NCI-H2227 (cell line): ENCODE results near the gene UNC13B.
"Not testable (repeated sequence)": the region's sequence is repeated elsewhere in the genome, so short reads cannot be mapped to it uniquely, and the experiment has no call there.

Experiments
- DNase-seq: peaks from one replicate; lab custom pipeline; 2025; ENCODE audit not compliant: unreplicated experiment; lab: John Stamatoyannopoulos, UW

UNC13B gene

DNA sequence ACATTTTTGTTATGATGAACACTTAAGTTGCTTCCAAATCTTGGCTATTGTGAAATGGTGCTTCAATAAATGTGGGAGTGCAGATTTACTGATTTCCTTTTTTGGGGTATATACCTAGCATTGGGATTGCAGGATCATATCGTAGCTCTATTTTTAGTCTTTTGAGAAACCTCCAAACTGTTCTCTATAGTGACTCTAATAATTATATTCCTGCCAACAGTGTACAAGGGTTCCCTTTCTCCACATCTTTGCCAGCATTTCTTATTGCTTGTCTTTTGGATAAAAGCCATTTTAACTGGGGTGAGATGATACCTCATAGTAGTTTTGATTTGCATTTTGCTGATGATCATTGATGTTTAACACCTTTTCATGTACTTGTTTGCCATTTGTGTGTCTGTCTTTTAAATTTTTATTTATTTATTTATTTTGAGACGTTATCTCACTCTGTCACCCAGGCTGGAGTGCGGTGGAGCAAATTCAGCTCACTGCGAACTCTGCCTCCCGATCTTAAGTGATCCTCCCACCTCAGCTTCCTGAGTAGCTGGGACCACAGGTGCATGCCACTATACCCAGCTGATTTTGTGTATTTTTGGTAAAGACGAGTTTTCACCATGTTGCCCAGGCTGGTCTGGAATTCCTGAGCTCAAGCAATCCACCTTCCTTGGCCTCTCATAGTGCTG is 59.0 kb downstream of the UNC13B start:
- DNase-seq, result no peak

DNA sequence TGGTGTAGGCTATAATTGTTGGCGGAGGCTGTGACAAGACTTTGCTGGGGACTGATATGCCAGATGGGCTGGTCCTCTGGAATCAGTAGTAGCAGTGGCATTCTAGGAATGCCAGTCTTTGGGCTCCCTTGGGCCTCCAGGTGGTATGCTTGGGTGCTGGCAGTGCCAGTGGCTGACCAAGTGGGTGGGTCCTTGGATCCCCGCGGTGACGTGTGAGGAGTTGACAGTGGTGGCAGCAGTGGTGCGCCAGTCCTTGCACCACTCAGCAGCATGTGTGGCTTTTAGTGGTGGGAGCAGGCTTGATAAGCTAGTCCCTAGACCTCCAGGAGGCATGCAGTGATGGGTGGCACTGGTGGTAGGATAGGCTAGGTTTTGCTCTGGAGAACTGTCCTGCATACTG is 63.9 kb downstream of the UNC13B start:
- no peak for DNase-seq

DNA sequence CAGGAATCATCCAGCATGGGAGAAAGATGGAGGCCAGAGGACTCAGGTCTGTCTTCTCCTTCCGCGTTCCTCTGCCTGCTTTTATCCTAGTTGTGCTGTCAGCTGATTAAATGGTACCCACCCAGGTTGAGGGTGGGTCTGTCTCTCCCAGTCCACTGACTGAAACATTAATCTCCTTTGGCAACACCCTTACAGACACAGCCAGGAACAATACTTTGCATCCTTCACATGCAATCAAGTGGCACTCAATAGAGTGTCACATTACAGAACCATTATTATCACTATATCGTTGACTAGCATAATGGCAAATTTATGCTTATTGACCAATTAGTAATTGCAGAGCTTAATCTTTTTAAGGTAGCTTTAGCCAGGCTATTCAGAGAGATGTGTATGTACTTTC is 64.8 kb downstream of the UNC13B start:
- peak; percentile 4 for DNase-seq

DNA sequence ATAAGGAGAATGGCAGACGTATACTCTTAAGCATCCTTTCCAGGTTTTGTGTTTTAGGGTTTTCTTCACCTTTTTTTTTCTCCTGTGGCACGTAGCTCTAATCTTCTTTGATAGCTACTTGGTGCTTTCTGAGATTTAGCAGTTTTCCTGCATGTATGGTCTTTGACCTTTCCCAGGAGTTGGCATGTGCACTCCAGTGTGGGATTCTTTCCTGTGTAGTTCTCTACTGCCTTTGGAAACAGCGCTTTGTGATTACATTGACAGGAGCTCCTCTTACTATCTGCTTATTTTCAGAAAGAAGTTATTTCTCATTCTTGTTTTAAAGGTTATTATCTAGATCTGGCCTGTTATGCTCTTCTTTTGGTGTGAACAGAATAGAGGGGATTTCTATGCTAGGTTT is 65.5 kb downstream of the UNC13B start:
- DNase-seq, result no peak

DNA sequence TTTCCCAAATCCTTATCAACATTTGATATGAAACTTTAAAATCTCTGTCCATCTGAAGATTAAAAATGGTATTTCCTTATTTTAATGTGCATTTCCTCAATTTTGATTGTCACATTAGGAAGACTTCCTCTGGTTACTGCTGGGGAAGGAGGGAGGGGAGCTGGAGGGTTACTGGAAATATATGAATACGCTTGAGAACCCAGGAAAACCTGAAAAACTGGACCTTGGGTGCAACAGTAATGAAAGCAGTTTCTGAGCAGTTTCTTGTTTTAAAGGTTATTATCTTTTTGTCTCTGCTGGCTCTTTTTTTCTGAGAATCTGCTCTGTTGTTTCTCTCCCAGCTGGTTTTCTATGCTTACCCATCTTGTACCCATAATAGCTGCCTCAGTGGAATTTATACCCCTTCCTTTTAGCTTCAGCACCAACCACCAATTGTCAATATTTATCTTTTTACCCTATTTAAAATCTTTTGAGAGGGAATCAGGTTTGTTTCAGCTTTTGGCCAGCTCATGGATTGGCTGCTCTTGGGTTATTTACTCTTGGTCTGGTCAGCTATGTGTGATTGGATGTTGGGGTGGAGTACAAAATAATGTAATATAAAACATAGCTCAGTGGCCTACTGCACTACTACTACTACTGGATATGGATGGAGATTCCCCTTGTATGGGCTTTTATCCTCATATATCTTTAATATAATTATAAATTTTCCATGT is 67.4 kb downstream of the UNC13B start:
- DNase-seq, result no peak

DNA sequence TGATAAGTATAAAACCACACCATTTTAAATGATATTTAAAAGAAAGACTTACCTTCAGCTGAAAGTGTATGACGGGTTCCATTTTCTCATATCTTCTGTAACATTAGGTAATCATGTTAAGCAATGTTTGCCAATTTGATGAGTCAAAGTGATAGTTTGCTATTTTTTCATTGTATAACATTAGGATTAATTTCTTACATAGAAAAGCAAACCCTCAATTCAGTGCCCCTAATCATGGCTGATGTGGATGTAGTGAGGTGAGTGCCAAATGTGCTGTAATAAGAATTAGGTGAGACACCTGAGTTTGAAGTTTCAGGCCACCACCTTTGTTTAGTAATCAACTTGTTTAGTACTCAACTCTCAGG is 68.0 kb downstream of the UNC13B start:
- DNase-seq, result no peak

DNA sequence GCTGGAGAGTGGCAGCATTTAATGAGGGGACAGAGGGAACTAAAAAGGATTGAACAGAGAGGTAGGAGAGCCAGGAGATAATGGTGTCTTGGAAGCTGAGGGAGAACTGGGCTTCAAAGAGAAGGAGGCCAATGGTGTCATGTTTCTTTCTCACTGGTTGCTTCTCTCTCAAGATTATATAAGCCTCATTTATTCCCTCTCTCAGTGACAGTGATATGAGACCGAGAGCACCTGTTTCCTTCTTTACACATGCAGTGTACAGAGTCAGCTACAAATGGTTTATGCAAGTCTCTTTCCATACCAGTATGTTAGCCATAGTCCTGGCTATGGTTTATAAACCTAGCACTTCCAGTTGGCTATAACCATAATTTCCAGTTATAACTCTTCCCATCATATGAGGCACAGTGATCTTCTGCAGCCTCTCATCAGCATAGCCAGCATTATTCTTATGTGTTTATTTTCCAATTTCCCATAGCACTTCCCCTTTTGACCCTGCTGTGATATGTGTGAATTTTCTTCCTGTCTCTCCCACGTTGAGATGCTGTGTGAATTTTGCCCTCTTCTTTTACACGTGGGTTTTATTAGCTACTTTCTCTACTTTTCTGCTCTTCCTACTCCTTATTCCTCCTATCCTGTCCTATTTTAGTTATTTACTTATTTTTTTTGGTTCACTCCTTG is 71.2 kb downstream of the UNC13B start:
- no peak for DNase-seq

DNA sequence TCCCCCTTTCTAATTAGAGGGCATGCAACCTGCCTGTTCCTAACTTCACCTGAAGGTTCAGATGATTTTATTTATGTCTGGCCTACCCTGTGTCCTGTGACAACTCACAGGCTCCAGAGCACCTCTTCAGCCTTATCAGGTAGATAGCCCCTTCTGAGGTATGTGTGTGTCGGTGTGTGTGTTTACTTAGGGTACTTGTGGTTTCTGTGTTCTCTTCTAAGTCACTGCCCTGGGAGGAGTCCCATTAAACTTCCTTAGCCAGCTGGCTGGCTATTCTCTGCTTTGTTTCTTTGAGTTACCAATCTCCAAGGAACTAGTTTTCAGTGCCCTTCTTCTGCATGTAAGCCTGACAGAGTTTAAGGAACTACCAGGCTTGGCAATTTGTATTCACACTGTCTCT is 74.9 kb downstream of the UNC13B start:
- DNase-seq, result no peak

DNA sequence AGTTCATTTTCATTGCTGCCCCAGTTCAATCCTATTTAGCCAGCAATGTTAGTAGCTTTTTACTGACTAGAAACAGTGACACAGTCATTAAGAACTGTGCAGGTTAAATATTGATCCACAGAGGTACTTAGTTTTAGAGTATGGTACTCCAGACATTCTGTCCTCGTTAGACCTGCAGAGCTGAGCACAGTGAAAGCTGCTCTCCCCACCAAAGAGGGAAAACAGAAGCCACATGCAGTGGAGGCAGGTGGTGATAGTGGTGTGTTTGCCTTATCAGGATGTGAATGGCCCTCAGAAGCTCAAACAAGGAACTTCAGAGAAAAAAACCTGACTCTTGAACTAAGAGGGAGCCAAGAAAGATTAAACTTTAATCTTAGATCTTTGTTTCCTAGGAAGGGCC is 75.5 kb downstream of the UNC13B start:
- no peak for DNase-seq

DNA sequence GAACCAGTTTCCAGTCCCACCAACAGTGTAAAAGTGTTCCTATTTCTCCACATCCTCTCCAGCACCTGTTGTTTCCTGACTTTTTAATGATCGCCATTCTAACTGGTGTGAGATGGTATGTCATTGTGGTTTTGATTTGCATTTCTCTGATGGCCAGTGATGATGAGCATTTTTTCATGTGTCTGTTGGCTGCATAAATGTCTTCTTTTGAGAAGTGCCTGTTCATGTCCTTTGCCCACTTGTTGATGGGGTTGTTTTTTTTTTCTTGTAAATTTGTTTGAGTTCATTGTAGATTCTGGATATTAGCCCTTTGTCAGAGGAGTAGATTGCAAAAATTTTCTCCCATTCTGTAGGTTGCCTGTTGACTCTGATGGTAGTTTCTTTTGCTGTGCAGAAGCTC is 84.1 kb downstream of the UNC13B start:
- not testable (repeated sequence) for DNase-seq

DNA sequence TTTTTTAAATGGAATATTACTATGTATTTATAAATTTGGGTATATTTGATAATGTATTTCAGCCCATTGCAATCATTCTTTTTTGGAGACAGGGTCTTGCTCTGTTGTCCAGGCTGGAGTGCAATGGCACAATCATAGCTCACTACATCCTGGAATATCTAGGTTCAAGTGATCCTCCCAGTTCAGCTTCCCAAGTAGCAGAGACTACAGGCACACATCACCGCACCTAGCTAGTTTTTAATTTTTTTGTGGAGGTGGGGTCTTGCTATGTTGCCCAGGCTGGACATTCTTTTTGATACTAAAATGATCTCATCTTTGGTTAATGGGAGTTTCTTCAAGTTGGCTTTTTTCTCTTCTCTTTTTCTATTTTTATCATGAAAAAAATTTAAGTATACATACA is 91.3 kb downstream of the UNC13B start:
- DNase-seq, result no peak

DNA sequence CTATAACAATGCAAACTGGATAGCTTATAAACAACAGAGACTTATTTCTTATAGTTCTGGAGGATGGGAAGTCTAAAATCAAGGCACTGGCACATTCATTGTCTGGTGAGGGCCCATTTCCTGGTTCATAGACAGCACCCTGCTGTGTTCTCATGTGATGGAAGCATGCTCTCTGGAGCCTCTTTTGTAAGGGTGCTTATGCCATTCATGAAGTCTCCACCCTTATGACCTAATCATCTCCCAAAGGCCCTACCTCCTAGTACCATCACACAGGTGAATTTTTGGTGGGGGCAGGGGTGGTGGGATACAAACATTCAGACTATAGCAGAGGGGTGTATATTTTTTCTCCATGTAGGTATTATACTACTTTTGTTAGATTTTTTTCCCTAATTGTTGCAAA is 92.4 kb downstream of the UNC13B start:
- DNase-seq, result peak; percentile 1

DNA sequence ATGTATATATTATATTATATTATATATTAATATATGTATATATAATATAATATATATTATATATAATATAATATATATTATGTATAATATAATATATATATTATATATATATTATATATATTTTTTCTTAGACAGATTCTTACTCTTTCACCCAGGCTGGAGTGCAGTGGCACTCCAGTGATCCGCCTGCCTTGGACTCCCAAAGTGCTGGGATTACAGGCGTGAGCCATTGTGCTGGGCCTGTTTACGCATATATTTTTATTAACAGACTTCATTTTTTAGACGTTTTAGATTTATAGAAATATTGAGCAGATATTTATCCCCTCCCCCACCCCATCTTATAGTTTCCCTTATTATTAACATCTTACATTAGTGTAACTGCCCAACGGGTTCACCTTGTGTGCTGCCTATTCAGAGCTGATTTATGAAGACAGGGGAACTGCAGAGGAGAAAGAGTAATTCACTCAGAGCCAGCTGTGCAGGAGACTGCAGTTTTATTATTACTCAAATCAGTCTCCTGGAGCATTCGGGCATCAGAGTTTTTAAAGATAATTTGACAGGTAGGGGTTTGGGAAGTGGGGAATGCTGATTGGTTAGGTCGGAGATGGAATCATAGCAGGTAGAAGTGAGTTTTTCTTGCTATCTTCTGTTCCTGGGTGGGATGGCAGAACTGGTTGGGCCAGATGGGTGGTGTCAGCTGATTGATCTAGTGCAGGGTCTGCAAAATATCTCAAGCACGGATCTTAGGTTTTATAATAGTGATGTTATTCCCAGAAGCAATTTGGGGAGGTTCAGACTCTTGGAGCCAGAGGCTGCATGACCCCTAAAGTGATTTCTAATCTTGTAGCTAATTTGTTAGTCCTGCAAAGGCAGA is 93.4 kb downstream of the UNC13B start:
- peak; percentile 18 for DNase-seq

DNA sequence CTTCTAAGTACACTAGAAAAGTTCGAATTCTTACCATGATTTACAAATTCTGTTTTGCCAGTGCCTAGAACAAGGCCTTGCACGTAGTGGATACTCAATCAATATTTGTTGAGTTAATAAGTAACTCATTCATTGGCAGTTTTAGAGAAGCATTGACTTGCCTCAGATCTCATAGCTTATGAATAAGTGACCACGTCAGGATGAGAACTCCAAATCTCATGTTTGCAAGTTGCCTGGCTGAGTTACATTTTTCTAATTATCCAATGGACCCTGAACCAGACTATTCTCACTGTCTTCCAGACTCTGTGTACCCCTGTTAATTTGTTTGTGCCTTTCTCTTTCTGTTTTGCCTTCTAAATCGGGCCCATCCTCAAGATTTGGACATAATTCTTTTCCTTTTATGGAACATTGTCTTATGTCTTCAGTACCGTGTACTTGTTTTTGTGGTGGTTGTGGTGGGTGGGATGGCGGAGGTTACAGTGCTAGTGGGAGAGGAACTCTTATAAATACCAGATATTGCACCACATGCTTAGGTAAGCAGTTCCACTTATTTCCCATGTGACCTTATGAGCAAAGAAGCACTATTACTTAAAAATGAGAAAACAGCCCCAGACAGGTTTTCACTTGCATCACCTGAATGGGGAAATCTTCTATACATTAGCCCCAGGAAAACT is 96.3 kb downstream of the UNC13B start:
- no peak for DNase-seq

DNA sequence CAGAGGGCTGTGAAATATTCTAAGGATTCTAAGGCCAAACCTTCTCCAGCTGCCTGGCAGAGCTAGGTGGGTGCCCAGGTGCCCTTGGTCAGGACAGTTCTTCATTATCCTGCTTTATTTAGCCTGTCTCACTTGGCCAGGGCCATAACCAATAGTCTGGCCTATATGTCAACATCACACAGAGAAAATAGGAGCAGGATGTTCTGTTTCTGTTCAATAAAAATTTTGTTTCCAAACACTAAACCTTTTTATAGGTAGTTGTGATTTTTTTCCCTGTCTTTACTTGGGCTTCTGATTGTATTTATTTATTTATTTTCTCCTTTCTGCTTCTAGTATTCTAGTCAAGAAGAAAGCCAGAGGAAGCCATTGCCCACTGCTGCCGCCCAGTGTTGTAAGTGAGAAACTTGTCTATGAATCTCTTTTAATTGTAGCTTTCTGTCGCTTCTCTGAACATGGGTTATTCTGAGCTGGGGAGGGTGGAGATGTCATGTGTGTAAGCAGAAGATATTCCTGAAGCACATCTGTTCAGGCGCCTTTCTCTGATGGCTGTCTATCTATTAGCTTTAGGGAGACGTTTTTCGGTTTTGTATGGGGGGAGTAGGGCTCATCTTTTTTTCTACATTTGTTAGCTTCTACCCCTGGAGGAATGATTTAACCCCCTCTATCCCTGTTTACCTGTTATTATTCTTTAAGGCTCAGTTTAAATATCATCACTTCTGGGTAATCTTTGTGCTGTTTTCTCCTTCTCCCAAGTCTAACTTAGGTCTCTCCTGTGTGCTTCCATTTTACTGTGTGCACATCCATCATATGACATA is 97.1 kb downstream of the UNC13B start:
- DNase-seq, result peak; percentile 78

DNA sequence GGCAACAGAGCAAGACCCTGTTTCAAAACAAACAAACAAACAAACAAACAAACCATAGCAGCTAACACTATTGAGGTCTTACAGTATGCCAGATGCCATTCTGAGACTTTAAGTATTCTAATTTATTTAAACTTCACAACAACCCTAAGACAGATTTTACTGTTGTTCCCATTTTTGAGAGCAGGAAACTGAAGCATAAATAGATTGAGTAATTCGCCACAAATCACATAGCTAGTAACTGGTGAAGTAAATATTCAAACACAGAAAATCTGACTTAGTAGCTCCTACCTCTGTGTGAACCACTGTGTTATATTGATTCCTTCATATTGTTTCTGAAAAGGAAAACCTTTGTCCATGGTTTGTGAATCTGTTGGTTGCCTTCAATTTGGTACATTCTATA is 98.4 kb downstream of the UNC13B start:
- no peak for DNase-seq

DNA sequence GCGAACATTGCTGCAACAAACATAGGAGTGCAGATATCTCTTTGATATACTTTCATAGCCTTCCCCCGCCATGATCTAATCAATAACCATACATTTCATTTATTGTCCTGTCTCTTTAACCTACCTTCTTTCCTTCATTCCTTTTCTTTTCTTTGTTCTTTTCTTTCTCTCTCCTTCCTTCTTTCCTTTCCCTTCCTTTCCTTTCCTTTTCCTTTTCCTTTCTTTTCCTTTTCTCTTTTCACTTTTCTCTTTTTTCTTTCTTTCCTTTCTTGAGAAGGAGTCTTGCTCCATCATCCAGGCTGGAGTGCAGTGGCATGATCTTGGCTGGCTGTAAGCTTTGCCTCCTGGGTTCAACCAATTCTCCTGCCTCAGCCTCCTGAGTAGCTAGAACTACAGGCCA is 100.3 kb downstream of the UNC13B start:
- no peak for DNase-seq

DNA sequence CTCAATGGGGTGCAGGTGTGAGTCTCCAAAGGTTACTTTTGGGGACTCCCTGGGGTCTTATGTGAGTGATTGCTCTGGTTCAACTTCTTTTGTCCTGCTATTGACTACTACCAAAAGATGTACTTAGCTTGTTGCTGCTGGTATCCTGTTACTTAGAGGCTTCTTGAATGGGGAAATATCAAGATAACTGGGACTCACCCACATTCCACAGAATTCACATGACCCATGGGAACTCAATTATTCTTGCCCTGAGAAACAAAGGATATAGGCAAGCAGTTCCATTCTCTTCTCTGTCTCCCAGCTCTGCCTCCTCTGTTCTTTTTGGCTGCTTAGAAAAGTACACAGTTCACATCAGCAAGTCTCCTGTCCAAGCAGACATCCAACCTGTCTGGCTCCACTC is 105.9 kb downstream of the UNC13B start:
- no peak for DNase-seq

DNA sequence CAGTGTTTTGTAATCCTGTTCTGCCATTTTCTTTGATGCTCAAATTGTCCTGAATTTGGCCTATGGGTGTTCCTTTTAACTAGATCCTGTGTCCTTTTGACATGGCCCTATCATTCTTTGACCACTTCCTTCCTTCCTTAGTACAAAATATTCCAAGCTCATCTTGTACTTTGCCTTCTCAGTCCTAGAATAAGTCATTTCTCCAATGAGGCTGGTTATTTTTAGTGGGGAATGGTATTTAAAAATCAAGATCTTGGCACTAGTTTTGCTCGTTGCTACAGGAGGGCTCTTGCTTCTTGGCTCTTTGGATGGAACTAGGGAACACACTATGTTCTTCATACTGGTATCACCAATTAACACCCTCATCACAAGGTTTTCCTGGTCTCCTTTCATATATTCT is 108.1 kb downstream of the UNC13B start:
- DNase-seq, result no peak

DNA sequence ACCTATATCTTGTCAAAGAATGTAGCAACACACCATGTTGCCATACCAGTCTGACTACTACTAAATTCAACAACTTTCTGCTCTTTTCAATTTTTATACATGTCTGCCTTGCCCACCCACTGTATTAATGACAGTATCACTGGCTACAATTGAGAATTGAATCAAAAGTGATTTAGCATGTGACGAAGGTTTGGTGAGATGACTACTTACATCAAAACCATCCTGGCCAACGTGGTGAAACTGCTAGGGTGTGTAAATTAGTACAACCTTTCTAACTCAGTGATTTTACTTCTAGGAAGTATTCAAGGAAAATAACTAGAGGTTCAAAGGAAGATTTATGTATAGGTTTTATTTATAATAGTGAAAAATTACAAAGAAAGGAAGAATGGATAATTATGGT is 109.8 kb downstream of the UNC13B start:
- no peak for DNase-seq
